HG02798 (cell line): ENCODE results near the gene DYNLT4.
"Not testable (repeated sequence)": the region's sequence is repeated elsewhere in the genome, so short reads cannot be mapped to it uniquely, and the experiment has no call there.

Experiments
- ATAC-seq: cut with Tn5 transposase; IDR thresholded peaks from one replicate; pipeline ENCODE4 v1.9.1; 2021; ENCODE audit warnings: mild to moderate bottlenecking; ENCODE audit not compliant: unreplicated experiment, poor library complexity

DYNLT4 gene, protein sequence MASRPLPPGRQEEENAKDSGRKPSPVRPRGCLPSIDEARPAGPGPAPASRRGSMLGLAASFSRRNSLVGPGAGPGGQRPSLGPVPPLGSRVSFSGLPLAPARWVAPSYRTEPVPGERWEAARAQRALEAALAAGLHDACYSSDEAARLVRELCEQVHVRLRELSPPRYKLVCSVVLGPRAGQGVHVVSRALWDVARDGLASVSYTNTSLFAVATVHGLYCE

GRCh38 chr1:44806704-44807363 is at the start of gene DYNLT4:
Gene DYNLT4 (minus strand): TSS chr1:44807351. CDS start chr1:44806668, 683 bp downstream.
- no peak for ATAC-seq

DNA sequence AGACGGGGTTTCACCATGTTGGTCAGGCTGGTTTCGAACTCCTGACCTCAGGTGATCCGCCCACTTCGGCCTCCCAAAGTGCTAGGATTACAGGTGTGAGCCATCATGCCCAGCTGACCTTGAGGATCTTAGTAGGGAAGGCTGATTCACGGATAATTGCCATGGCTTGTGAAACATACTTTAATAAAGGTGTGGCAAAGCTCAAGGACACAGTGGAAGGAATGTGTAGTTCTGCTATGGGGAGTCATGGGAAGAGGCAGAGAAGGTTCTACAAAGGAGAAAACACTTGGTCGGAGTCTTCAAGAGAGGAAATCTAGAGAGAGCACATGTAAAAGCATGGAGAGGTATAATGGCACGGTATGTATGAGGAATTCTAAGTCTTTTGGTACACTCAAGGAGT is 48.6 kb upstream of the DYNLT4 start:
- ATAC-seq, result no peak

DNA sequence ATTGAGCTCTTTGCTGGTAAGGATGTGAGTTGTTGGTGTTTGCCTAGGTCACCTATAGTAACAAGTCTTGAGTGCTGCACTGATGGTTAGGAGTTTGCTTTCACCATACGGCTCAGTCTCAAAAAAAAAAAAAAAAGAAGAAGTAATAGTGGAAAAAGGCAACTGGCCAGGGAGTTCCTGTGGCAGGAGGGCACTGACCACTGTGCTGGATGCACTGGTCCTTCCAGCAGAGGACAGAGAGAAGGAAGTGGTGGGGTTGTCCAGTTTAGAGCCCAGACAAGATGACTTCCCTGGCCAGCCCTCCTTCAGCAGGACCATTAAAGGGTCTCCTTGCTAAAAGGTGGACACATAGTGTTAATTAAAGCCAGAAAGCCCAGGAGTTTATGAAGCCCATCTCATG is 47.8 kb upstream of the DYNLT4 start:
- ATAC-seq, result no peak

- no peak for ATAC-seq
Observed at GRCh38 chr1:44853201-44853600, 46.0 kb upstream of the DYNLT4 start.

DNA sequence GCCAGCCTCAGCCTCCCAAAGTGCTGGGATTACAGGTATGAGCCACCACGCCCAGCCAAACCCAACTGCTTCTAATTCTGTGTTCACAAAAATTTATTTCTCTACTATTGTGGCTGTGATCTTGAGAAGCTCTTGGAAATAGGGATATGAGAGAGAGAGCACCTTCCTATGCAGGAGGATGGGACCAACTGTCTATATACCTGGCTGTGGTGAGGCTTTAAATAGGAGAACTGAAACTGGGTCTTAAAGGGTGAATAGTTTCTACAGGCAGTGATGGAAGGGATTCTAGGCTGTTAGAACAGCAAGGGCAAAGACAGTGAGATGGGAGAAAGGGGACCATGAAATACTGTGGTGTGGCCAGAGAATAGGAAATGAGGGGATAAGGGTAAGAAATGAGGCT is 44.2 kb upstream of the DYNLT4 start:
- no peak for ATAC-seq

- ATAC-seq, result no peak
Observed at GRCh38 chr1:44849575-44850132, 42.5 kb upstream of the DYNLT4 start.

DNA sequence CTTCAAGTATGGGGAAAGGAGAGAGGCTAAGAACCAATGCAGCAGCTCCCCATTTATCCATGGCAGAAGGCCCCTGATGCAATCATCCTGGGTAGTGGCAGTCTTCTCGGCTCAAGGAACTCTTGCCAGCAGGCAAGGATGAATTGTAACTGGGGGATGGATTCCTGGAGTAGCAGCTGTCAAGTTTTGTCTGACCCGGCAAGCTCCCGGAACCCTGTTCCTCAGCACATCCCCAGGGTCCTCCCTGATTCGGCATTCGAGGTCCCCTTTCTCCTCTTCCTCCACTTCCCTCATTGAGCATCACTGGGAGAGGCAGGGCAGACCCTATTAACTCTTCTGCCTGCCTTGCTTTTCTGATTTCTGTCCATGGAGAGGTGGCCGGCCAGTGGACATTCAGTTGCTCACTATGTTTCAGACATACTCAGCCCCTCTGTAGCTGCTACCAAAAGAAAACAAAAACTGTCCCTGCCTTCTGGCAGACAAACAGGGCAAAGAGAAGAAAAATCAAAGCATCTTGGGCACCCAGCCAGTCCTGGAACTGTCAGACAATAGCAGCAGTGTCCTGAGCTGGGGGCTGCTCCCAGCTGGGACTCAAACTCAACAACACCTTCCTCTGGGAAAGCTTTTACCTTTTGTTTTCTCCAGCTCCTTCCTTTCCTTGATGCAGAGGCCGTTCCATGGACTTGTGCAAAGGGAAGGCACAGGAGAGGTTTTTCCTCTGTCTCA is 41.5 kb upstream of the DYNLT4 start:
- no peak for ATAC-seq

DNA sequence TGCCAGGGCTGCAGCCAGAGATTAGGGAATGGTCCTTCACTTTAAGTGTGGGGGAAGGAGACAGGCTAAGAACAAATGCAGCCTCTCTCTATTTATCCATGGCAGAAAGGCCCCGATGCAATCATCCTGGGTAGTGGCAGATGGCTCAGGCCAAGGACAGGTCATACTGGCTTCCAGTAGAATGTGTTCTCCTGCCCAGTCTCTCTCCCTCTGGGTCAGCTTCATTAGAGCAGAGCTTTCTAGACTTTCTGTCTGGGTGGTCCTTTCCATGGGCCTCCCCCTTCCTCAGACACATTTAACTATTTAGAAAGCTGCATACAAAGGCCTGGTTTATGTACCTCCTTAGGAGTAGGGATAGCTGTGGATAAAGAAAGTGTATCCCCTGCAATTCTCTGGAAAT is 40.7 kb upstream of the DYNLT4 start:
- ATAC-seq, result no peak

DNA sequence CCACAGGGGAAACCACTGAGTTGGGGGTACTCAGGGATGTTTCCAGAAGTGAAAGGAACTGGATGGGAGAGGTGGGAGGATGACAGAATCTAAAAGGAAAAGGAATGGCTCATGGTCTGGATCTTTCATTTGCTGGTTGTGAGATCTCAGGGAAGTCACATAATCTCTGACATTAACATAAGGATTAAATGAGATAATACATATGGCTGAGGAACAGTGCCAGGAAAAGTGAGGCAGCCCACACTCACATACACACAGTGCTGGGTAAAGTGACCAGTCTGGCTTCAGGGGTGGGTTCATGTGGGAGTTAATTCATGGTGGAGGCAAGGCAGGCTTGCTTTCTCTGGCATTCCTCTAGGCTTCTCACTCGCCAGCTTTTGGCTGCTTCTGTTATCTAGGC is 39.8 kb upstream of the DYNLT4 start:
- ATAC-seq, result no peak

- ATAC-seq, result peak; percentile 44
Observed at GRCh38 chr1:44842862-44843655, 35.9 kb upstream of the DYNLT4 start, which contains the start of gene PTCH2. Gene PTCH2 (minus strand): TSS chr1:44843253. CDS start chr1:44842932, 321 bp downstream.

- ATAC-seq, result no peak
Observed at GRCh38 chr1:44842486-44842861, 35.3 kb upstream of the DYNLT4 start.

DNA sequence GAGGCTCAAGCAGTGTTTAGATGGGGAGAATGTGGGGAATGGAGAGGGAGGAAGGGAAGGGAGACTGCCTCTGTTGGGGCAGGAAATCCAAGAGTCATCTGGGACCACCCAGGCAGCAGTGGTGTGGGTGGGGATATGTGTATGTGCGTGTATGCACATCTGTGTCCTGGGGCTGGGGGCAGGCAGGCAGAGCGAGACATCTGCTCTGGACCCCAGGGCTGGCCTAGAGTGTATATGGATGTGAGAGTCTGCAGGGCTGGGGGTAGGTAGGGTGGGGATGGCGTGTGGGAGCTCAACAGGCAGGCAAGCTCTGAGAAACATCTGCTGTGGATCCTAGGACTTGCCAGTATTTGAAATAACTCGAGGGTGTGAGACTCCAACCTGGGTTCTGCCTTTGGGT is 32.4 kb upstream of the DYNLT4 start:
- no peak for ATAC-seq

DNA sequence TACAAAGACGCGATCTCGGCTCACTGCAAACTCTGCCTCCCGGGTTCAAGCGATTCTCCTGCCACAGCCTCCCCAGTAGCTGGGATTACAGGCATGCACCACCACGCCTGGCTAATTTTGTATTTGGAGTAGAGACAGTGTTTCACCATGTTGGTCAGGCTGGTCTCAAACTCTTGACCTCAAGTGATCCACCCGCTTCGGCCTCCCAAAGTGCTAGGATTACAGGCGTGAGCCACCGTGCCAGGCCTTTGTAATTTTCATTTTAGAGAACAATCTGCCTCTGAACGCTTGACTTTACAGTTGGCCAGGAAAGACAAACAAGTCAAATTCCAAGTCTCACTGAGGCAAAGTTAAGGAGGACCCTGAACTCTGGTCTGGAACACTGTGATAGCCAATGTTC is 31.1 kb upstream of the DYNLT4 start:
- ATAC-seq, result not testable (repeated sequence)

- ATAC-seq, result peak; percentile 67
Observed at GRCh38 chr1:44835738-44836675, 28.9 kb upstream of the DYNLT4 start.

GRCh38 chr1:44834328-44834727 is 27.2 kb upstream of the DYNLT4 start:
- no peak for ATAC-seq

- ATAC-seq, result no peak
Observed at GRCh38 chr1:44832056-44832705, 25.0 kb upstream of the DYNLT4 start.

DNA sequence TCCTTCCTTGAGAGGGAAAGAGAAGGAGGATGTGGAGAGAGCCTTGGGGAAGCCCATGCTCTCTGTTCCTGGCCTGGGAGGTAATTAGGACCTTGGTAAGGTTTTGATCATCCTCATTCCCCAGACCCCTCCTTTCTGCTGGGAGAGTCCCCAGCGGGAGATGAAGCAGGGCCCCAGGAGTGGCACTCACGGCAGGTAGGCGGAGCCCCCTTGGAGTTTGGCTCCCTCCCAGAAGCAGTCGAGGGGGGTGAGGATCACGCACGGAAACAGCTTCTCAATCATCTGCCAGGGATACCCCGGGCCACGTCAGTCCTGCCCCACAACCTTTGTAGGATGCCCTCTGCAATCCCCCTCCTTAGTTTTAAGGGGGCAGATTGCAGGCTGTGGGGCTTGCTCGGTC is 24.4 kb upstream of the DYNLT4 start:
- ATAC-seq, result no peak

GRCh38 chr1:44830900-44831304 is 23.8 kb upstream of the DYNLT4 start:
- ATAC-seq, result no peak
